H1 (cell line): ENCODE results near the gene EGFL6. TPM values are rescaled to one million over a fixed set of nuclear protein-coding genes. Genes with fewer than 3 reads are reported as not detected.

Experiments
- BCL11A ChIP-seq, 2 experiments: IDR thresholded peaks; one replicate each; pipeline ENCODE4 v1.6.1; 2011; ENCODE audit warnings: low read depth in 2 of 2, low read length in 2 of 2, mild to moderate bottlenecking in 2 of 2
- CBX8 ChIP-seq: fragments of 300-800, 300-1000 bp; sonication (generic); IDR thresholded peaks from 2 replicates; pipeline ENCODE4 v1.7.1; 2016; ENCODE audit warnings: low read depth, low read length, borderline replicate concordance
- JUND ChIP-seq: IDR thresholded peaks from 2 replicates; pipeline ENCODE4 v1.6.1; 2011; ENCODE audit warnings: mild to moderate bottlenecking, improper control_type of control experiment, low read length
- PHF8 ChIP-seq: fragments of 200-600 bp; sonication (generic); conservative IDR thresholded peaks from 2 replicates; pipeline ENCODE4 v1.7.1; 2012; ENCODE audit warnings: low read depth, mild to moderate bottlenecking, inconsistent platforms, low read length, moderate library complexity
- SP1 ChIP-seq: IDR thresholded peaks from 2 replicates; pipeline ENCODE4 v1.6.1; 2011; ENCODE audit warnings: low read depth, low read length
- SP4 ChIP-seq: IDR thresholded peaks from 2 replicates; pipeline ENCODE4 v1.6.1; 2012; ENCODE audit warnings: low read length, inconsistent platforms
- TAF1 ChIP-seq: IDR thresholded peaks from 2 replicates; pipeline ENCODE4 v1.6.1; 2011; ENCODE audit warnings: mild to moderate bottlenecking, low read depth, low read length
- polyA plus RNA-seq, 7 experiments: library from polyadenylated mRNA; depleted of rRNA in 3 of 7; stranded (reverse) in 5 of 7; unstranded in 2 of 7; fragments of >200 nt in 5 of 7; fragments of 200-250 nt in 2 of 7; gene quantifications; 1 replicate in 5 of 7; 2 replicates in 1 of 7; 4 replicates in 1 of 7; pipeline versions ENCODE4 v1.2.1 to v1.2.3, GENCODE V29; 2011 to 2013; ENCODE audit warnings: missing spikeins in 2 of 7, mixed read lengths in 2 of 7
- total RNA-seq: library from RNA; stranded (reverse); fragmentation: NEBNext Ultra II Directional; extraction: Animal tissue kit (Norgen Biotek cat#: 25700); gene quantifications from 2 replicates; pipeline ENCODE4 v1.2.1, GENCODE V29; 2021

The EGFL6 gene
- total and polyA plus RNA-seq, 2 of the 8 experiments (the other 6 are each of a cell fraction or from before 2014, with no cell fraction given): 0.93 to 1.1 TPM

DNA sequence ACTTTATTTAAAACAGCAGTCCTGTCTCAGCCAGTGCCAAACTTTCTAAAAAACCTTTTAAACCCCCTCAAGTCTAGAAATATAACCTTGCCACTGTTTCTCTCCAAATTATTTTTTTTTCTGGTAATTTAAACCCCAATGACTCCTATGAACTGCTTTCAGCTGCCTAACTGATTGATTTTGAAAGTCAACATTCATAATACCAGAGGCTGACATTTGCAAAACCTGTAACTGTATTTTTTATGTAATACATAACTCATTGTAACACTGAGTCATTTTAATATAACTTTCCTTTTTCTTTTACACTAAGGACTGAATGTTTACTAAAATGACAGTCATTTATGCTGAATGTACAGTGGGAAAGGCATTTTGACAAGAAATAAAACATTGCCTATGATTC, 19.1 kb upstream of the EGFL6 start (continued):
- TF ChIP-seq BCL11A (IDR thresholded peaks at IDR 0.05; ENCODE audit: low read depth in 2 of 2, low read length in 2 of 2) (no peak), PHF8 (no peak), CBX8 (no peak), SP1 (no peak), JUND (no peak), TAF1 (no peak), SP4 (no peak)
